UCSD-AML1 (cell line): ENCODE data around the gene SLC10A1.

Experiments
- DNase-seq: peaks from one replicate; lab custom pipeline; 2025; ENCODE audit not compliant: unreplicated experiment; lab: John Stamatoyannopoulos, UW

SLC10A1 gene

GRCh38 chr14:69726761-69727511, 70.1 kb downstream of the SLC10A1 start:
- DNase-seq = peak; percentile 82
